Caki2 (cell line): ENCODE data around the gene GRAMD4. TPM values are rescaled to one million over a fixed set of nuclear protein-coding genes. Genes with fewer than 3 reads are reported as not detected.
"Not testable (repeated sequence)": the region's sequence is repeated elsewhere in the genome, so short reads cannot be mapped to it uniquely, and the experiment has no call there.

ENCODE experiments used
- DNase-seq: peaks from one replicate; pipeline ENCODE4 v3.0.0-alpha.2; 2015; ENCODE audit warnings: low read depth
- in situ Hi-C: cut with HindIII; loops from 2 replicates; pipeline ENCODE4 v1.10.0; 2016; ENCODE audit warnings: low sequenced_read_pairs, low pct_unique_long_range_greater_than_20kb, mixed read lengths
- total RNA-seq: library from RNA; depleted of rRNA; stranded (reverse); fragments of >200 nt; shearing (Covaris generic); gene quantifications from 2 replicates; pipeline ENCODE4 v1.2.3, GENCODE V29; 2014; ENCODE audit warnings: low replicate concordance

Gene GRAMD4
- total RNA-seq, 1 experiment from 2014 or later = 46.8 TPM

DNA sequence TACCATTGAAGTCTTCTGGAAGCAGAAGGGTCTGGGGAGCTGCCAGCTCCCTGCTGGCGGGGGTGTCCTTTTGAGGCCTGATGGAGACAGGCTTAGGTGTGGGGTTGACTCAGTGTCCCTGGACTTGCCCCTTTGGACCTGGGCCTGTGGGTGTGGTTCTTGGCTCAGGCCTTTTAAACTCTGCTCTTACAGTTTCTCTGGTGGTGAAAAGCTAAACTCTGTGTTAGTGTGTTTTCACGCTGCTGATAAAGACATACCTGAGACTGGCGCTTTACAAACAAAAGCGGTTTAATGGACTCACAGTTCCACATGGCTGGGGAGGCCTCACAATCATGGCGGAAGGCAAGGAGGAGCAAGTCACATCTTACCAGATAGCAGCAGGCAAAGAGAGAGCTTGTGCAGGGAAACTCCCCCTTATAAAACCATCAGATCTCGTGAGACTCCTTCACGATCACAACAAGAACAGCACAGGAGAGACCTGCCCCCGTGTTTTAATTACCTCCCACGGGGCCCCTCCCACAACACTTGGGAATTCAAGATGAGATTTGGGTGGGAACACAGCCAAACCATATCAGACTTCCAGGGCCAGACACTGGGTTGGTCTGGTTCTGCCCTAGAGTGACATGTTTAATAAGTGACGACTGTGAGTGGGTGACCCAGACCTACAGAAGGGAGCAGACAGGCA lies 26.5 kb downstream of the GRAMD4 start:
- in situ Hi-C loops = no loop called here
- DNase-seq = no peak

DNA sequence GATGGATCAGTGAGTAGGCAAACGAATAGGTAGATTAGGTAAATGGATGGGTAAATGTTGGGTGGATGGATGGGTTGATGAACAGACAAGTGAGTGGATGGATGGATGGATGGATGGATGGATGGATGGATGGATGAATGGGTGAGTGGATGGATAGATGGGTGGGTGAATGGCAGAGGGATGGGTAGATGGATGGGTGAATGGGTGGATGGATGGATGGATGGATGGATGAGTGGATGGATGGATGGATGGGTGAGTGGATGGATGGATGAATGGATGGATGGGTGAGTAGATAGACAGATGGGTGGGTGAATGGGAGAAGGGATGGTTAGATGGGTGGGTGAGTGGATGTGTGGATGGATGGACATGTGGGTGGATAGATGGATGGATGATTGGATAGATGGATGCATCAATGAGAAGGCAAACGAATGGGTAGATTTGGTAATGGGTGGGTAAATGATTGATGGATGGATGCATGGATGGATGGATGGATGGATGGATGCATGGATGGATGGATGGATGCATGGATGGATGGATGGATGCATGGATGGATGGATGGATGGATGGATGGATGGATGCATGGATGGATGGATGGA lies 28.1 kb downstream of the GRAMD4 start:
- DNase-seq, in situ Hi-C loops: not testable (repeated sequence)

DNA sequence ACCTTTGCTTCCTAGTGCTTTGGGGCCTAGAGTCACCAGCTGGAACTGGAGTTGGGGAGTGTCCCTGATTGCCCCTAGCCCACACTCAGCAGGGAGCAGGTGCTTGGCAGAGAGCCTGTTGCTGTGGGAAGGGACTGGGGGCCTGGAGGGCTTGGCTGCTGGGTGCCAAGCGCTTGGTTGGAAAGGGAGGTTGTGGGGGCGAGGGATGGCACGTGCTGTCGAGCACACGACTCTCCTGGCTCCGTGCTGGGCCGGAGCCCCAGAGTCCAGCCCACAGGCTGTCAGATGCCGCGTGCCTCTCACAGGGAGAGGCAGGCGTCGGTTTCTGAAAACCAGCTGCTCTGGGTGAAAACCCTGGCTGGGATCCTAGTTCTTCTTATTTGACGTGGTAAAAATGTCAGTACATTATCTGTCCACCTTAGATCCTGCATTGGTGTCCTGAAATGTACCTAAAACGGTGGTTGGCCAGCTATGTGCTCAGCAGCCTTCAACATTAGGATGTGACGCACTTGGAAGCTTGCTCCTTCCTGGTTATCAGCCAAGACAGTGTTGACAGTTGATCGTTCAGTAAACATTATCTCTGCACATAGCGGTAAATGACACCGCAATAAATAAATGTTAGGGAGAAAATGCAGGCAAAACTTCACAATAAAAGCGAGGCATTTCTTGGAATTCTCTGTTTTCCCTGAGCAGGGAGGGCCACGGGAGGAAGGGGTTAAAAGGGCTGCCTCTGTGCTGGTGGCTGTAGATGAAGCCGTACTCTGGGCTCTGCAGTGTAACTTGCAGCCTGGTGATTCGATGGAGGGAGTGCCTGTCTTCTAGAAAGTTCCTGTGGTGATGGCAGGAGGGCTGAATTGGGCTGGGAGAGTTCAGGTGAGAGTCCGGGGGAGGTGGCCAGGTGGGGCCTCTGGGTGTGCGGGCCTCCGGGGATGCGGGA lies 29.2 kb downstream of the GRAMD4 start:
- DNase-seq = no peak
- in situ Hi-C loops = no loop called here

DNA sequence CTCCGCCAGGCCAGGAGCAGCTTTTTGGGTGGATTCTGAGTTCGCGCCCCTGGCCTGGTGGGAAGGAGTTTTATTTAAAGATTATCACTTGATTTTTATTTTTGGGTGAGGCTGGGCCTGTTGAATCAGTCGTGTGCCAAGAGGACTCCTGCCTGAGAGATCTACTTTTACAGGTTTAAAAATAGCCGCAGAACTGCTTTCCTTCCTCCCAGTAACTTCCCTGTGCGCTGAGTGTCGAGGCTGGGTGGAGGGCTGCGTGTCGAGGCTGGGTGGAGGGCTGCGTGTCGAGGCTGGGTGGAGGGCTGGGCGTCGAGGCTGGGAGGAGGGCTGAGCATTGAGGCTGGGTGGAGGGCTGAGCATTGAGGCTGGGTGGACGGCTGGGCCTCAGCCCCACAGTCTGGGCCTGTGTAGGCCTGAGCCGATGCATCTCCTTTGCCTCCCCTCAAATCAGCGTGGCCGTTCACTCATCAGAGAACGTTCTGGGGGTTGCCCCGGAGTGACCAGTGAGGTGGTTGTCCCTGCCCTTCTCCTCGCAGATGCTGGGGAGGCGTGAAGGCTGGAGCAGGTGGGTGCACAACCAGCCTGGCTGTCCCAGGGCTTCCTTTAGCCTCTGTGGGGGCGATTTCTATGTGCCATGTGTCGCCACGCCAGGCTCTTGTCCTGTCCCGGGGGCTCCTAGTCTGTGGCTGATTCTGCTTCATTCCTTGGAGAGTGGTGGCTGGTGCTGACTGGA lies 30.1 kb downstream of the GRAMD4 start:
- DNase-seq = no peak
- in situ Hi-C loops = no loop called here

DNA sequence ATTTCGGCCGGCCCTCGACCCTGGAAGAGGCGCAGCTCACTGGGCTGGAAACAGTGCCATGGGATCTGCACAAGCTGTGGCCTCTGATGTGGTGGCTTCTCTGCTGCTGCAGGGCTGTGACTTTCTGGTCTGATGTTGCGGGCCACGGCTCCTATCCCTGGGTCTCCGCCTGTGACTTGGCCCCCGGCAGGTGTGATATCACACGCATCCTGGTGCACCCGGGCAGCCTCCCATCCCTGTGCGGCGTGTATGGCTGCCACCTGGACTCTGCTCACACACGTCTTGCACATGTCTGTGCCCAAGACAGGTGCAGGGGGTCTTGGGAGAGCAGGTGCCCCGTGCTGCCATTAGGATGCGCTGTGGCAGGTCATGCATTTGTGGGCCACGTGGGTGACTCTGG lies 31.1 kb downstream of the GRAMD4 start:
- in situ Hi-C loops = no loop called here
- DNase-seq = no peak

DNA sequence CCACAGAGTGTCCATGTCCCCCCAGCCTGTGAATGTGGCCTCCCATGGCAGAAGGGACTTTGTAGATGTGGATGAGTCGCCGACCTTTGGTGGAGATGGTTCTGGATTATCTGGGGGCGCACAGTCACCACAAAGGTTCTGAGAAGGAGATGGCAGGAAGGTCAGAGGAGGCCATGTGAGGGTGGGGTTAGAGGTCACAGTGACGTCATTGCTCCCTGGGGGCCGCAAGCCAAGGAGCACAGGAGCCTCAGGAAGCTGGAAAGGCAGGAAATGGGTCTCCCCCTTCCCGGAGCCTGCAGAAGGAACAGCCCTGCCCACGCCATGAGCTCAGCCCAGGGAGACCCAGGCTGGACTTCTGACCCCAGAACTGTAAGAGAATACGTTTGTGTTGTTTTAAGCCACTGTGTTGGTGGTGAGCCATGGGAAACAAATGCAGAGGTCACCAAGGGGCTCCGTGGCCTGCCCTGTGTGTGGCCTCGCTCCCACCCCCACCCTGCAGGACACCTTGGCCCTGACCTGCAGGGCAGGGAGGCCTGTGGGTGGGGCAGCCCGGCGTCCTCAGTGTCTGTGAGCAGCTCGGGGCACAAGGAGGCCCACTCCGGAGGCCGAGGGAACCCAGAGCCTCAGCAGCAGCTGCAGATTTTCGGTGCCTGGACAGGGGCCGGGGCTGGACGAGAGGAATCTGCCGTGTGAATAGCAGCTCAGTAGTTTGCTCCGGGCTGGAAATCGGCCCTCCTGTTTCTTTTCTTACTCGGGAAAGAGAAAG lies 32.1 kb downstream of the GRAMD4 start:
- DNase-seq = no peak
- in situ Hi-C loops = no loop called here

DNA sequence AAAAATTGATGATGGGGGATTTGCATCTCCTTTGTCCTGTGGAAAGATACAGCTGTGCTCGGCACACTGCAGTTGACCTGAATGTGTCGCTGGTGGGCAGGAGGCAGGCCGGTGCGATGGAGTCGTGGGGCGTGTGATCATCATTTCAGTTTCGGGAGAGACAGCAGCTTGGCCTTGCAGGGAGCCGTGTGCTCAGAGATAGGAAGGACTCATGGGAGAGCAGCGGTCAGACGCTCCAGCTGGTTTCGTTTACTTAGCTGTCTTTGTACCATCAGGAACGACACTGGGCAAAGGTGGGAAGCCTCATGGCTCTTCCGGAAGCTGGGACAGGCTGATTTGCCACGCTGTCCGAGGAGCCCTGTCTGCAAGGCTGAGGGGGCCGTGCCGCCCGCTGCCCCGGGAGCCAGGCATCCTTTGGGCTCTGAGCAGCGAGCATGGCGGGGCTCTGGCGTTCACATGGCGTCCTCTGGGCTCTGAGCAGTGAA lies 32.7 kb downstream of the GRAMD4 start:
- in situ Hi-C loops = no loop called here
- DNase-seq = no peak

DNA sequence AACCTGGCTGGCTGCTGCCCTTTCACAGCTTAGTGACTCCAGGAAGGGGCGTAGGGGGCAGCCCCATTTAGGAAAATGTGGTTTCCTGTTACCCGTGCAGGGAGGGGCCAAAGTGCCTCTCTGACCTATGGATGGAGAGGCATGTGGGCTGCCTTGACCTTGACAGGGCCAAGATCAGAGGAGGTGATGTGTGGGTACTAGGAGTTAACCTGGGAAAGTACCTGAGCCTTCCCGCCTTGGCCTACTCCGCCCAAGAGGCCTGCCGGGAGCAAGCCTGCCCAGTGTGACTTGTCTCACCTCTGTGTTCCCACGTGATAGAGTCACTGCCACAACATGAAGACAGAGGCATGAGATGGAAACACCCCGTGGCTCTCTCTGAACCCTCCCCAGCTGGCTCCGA lies 33.4 kb downstream of the GRAMD4 start:
- in situ Hi-C loops = no loop called here
- no peak for DNase-seq

DNA sequence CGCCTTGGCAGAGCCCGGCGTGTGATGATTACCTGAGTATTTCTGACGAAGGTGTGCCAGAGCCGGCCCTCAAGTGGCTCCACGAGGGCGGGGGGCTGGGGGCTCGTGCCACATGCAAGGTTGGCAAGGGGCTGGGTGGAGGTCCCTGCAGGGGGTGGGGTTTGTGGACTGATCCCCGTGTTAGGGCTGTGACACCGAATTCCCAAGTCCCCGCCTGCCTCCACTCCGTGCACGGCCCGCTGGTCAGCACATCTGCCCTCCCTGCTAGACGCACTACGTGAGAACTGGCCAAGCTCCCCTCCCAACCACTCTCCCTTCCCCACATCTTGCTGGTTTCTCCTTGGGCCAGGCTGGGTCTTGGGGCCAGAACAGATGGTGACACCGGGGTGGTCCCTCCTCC lies 34.2 kb downstream of the GRAMD4 start:
- no peak for DNase-seq
- in situ Hi-C loops = no loop called here

DNA sequence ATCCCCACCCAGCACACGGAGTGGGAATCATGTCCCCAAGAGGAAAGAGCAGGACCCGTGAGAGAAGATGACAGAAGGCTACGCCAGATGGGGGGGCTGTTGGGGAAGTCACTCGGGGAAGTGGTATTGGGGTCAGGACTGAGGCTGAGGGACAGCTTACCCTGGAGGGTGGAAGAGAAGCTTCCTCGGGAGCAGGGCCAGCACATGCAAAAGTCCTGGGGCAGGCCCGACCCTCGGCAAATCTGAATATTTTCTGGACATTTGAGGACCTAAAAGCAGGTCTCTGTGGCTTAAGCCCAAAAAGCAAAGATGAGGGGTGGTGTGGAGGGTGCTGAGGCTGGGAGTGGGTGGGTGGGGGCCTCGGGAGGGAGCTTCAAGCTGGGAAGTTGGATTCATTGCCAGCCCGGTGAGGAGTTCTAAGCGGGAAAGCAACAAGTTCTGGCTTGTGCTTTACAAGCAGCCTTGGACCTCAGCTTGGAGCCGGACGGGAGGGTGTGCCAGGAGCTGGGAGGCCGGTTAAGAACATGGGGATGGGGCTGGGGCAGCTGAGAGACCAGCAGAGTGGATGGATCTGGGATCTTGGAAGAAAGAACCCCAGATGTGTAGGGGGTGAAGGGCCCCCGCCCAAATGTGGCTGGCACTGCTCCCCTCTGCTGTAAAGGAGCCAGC lies 34.9 kb downstream of the GRAMD4 start:
- DNase-seq = no peak
- in situ Hi-C loops = no loop called here

DNA sequence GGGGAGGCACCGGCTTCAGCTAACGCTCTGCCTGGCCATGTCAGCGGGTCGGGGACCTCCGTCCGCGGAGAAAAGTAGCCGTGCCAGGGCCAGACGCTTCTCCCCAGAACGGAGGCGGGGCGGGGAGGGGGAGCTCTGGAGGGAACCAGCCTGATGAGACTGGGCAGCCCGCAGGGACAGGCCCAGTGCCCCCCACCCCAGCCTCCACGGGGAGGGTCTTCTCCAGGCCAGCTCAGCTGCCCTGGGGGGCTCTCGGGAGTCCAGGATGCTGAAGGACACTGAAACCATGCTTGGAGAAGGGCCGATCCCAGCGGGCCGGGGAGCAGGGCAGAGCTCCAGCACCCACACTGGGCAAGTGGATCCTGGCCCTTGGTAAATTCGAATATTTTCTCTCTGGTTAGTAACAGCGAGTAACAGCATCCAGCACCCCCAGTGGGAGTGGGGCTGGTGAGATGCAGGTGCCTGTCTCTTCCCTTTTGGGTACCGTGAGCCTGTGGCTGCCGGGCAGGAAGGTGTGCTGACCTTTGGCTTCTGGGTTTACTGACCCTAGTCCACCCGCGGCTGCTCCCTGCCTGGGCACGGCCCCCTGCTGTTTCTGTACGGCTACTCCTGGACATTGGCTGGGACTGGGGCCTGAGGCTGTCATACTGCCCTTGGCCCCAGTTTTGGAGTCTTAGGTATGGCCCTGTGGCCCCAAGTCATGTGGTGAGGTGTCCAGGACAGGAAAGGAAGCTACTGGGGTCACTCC lies 35.8 kb downstream of the GRAMD4 start:
- in situ Hi-C loops = no loop called here
- no peak for DNase-seq

DNA sequence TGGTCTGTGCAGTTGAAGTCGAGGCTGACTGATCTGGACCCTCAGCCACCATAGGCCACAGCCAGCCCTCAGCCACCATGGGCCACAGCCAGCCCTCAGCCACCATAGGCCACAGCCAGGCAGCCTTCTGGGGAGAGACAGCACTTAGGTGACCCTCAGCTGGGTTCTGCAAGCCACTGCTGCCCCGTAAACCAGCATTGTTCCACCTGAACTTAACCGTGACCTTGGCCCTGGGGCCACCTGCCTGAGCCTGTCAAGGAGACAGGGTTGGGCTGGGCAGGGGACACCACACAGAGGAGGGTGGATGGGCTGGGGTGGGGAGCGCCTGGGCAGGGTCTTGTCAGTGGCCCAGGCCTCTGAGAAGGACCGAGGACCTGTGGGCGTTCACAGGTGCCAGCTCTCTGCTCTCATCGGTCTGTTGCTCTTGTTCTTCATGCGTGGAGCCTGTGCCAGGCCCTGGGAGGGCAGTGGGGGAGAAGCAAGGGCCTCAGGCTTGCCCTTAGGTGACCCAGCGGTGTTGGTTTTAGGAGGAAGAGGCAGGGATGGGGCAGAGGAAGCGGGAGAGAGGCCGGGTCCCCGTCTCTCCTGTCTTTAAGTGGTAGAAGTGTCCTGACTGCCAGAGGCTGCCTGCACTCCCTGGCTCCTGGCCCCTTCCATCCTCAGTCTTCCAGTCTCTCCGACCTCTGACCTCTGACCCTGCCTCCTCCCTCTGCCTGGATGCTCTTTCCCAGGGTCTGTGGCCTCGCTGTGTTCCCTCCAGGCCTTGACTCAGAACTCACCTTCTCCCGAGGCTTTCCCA lies 36.9 kb downstream of the GRAMD4 start:
- DNase-seq = no peak
- in situ Hi-C loops = no loop called here

DNA sequence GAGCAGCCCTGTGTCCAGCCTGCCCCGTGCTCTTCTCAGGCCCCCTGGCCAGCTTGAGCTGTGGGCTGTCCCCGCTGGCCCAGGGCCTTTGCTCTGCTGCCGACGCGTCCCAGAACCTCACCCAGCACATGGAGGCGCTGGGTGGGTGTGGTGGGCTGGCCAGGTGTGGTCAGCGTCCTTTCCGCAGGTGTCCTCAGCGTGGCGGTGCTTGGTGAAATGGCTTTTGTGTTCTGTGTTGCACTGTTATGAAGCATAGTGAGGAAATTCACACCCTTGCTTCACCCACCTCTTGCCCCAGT lies 37.4 kb downstream of the GRAMD4 start:
- no peak for DNase-seq
- in situ Hi-C loops = no loop called here

DNA sequence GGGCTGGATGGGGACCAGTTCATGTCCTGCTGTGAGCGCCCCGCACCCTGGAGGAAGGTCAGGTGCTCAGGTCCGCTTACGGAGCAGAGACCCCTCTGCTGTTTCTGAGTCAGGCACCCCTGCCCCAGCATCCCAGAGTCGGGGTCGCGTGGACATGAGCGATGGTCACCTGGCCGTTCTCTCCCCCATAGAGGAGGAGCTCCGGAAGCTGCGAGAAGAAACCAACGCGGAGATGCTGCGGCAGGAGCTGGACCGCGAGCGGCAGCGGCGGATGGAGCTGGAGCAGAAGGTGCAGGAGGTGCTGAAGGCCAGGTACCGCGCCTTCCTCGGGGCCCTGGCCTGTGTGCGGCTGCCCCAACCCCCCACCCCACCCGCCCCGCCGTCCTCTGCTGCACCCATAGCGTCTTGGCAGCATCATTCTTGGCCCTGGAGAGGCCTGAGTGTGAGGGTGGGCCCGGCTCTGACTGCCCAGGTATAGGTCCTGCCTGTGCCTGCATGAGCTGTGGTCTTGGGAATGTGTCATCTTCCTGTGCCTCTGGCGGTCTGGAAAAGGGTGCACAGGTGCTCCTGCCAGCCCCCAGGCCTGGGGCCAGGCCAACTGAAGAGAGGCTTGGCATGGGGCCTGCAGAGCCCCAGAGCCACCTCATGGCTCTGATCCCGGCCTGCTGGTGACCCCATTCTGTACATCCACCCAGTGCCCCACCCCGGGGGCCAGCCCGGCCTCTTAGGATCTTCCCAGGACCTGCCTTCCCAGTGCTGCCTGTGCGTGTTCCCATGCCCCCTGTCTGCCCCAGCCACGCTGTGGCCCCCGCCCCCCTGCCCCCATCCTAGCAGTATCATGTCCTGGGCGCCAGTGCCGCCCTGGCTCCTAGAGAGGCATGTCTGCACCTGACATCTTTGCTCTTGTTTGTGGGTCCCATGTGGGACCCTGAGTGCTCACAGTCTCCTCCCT lies 38.1 kb downstream of the GRAMD4 start:
- no peak for DNase-seq
- in situ Hi-C loops = no loop called here

DNA sequence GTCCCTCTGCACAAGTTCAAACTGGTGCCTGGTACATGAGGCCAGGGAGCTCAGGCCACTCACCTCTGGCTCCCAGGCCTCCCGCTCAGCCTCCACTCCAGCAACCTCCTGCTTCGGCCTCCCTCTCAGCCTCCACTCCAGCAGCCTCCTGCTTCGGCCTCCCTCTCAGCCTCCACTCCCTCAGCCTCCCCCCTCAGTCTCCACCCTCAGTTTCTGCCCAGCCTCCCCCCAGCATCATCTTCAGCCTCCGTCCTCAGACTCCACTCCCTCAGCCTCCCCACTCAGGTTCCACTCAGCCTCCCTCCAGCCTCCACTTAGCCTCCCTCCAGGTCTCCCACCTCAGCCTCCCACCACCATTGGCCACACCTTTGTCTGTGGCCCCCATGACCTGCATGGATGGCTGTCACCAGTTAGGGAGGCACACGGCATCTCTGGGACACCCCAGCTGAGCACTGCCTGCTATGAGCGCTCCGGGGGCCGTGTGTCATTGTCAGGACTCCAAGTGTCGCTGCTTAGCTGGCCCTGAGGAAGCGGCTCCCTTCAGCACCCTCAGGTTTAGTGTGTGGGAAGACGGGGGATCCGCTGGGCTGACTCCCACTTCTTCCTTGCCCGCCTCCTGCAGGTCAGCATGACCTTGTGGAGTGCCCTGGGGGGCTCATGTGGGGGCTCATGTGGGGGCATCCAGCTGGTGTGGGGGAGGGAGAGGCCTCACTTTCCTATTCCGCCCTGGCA lies 39.0 kb downstream of the GRAMD4 start:
- no peak for DNase-seq
- in situ Hi-C loops = no loop called here
